NCI-H1436 (cell line): ENCODE data around the gene PLD1.
A peak's percentile ranks its signal among the peaks of the same experiment; 100 is the strongest.
"Not testable (repeated sequence)": the region's sequence is repeated elsewhere in the genome, so short reads cannot be mapped to it uniquely, and the experiment has no call there.

ENCODE experiments used
- DNase-seq: peaks from one replicate; lab custom pipeline; 2025; lab: John Stamatoyannopoulos, UW

Gene PLD1

DNA sequence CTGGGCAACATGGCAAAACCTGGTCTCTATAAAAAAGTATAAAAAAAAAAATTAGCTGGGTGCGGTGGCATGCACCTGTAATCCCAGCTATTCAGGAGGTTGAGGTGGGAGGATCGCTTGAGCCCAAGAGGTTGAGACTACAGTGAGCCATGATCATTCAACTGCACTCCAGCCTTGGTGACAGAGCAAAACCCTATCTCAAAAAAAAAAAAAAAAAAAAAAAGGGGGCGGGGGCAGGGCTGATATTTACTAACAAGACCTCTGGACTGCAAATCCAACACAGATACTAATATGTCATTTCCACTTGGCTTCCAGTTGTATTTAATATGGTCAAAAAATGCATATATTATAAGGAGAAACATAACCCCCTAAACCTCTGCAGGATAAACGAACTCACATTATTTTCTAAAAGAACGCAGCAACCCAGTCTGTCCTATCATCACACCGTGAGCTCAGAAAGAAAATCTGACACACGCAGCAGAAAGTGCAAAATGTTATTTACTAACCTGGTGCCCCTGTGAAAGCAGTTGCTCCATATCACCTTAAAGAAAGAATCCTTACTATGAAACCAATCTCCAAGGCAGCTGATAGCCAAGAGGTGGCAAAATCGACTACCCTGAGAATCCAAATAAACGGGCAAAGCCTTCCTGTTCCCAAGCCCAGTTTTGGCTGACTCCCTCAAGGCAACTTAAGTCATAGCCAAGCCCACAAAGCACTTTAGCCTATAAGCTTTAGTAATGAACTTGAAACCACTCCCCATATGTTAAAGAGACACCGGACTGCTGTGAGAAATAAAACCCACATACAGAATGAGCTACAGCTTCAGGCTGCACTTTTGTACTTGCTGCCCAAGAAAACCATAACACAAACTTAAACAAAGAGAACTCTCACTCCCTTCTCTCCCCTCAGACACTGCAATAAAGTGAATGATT lies 39.3 kb downstream of the PLD1 start:
- DNase-seq, result peak; percentile 53

- DNase-seq, result no peak
Observed at GRCh38 chr3:171769461-171769860, 40.8 kb downstream of the PLD1 start.

- no peak for DNase-seq
Observed at GRCh38 chr3:171768986-171769385, 41.3 kb downstream of the PLD1 start.

DNA sequence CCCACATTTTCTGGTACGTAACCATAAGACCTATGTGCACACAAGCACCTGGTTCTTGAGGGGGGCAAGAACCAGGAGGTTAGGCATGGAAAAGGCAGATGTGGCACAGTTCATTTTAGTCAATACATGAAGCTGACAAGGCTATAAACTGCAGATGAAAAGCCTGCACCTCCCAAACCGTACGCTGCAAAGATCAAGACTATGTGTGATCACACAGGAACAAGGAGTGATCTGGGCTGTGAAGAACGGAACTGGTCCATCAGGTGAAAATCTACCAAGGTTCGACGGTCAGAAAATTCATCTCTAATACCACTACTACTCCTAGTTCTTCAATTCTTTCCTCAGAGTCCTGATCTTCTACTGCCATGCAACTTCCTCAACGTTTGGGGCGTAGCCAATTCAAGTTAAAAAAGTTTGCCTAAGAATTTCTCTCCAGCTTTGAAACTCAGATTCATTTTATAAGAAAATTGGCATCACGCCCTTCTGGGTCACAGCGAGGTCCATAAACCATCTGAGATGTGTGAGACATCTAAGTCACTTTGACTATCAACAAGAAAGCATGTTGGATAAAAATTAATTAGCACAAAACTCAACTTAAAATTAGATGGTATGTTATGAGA lies 41.9 kb downstream of the PLD1 start:
- DNase-seq, result no peak

DNA sequence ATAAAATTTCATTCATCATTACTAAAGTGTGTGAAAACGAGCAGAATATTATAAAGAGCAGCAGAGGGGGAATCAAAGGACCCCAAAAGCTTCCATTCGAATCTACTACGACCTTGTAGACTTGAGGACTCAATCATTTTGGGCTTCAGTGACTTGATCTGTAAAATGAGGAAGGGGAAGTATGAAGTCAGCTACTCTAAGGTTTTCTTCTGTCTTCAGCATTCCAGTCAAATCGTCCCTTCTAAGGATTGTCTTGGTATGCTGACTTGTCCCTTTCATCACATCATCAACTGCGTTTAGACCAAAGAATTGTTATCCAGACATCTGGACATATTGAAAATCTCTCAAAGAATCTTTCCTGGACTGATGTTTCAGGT lies 44.8 kb downstream of the PLD1 start:
- no peak for DNase-seq

- no peak for DNase-seq
Observed at GRCh38 chr3:171763392-171763791, 46.9 kb downstream of the PLD1 start.

- DNase-seq, result no peak
Observed at GRCh38 chr3:171760477-171760876, 49.8 kb downstream of the PLD1 start.

DNA sequence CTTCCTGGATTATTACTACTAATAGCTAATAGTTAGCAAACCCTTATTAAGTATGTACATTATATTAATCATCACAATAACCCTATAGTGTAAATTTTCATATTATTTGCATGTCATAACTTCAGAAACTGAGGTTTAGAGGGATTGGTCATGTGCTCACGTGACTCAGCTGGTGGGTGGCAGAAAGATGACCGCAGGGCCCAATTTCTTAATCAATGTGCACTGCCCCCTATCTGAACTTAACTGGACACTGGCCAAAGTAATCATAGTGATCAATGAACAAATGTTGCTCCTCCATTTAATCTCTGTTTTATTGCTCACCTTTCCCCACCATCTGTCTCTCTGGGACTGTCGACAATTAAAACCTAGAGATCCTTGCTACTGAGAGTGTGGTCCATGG lies 52.2 kb downstream of the PLD1 start:
- DNase-seq, result no peak

GRCh38 chr3:171757361-171758034 lies 52.8 kb downstream of the PLD1 start:
- DNase-seq, result no peak

DNA sequence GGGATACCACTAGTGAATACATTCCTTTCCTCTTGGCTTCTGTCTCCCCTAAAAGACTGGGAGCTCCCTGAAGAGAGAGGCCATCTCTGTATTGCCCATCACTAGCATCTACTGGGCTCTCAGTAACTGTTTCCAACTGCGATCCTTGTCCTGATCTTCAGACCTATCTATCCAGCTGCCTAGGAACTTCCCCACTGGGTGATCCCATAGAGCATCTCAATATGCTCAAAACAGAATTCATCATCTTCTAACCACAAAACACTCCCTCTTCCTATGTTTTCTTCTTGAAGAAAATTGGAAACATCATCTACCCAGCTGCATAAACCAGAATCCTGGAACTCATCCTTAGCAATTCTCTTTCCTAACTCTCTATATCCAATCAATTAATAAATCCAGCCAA lies 54.6 kb downstream of the PLD1 start:
- DNase-seq, result no peak

GRCh38 chr3:171755015-171755589 lies 55.2 kb downstream of the PLD1 start:
- DNase-seq, result no peak

DNA sequence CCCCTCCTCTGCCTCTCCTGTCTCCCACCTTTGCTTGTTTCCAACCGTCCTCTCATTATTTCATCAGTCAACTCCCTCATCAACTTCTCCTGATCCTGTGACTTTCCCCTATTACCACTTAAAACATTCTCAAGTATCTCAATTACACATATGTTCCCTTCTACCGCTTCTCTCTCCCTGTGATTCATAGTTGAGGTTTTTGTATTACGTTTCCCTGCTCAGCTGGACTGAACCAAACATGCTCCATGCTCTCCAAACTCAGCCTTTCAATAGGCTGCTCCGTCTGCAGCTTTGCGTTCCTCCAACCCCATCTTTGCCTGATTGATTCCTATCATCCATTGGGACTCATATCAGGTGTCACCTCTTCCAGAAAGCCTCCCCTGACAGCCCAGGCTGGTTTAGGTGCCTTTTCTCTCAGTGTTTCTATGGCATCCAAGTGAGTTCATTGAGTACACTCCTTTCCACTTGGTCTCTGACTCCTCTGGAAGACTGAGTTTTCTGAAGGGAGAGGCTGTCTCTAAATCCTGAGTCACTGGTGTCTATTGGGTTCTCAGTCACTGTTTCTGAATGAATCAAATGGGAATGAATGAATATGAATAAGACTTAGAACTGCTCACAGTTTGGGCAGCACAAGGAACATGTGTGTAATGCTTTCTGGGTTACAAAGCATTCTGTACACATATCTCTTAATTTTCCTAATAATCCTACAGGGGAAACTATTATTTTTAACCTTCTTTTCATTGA lies 56.4 kb downstream of the PLD1 start:
- no peak for DNase-seq

- DNase-seq, result no peak
Observed at GRCh38 chr3:171753025-171753472, 57.2 kb downstream of the PLD1 start.

DNA sequence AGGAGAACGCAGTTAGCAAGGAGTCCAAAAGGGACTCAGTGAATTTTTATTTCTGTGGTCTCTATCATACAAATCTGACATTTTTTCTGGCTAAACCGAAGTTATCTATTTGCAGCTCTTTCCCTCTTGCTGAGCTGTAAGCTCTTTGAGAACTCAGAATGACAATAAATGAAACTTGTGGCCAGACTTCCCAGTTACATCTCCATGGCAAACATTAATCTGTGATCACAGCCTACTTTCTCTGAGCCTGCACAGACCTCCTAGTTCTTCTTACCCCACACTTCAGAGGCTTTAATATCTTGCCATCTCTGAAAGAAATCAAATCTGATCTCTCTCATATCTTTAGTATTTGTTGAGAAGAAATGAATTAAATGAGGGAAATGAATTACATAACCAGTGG lies 58.0 kb downstream of the PLD1 start:
- DNase-seq, result no peak

DNA sequence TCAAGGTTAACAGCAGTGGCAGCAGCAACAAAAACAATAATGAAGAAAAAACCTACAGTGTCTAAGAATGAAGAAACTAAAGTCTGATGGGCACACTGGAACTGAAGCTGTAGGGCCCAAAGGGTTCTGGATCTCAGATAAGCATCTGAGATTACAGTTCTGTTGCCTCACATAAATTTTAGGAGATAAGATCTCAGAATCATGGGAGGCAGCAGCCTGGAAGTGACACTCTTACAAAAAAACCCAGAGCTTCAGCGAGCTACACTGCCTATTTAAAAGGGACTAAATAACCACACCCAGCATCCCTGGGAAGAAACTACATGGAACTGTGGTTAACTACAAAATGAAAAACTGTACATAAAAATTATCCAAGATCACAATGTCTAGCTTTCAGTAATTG lies 61.2 kb downstream of the PLD1 start:
- DNase-seq, result no peak

GRCh38 chr3:171748064-171748924 lies 62.0 kb downstream of the PLD1 start:
- no peak for DNase-seq

DNA sequence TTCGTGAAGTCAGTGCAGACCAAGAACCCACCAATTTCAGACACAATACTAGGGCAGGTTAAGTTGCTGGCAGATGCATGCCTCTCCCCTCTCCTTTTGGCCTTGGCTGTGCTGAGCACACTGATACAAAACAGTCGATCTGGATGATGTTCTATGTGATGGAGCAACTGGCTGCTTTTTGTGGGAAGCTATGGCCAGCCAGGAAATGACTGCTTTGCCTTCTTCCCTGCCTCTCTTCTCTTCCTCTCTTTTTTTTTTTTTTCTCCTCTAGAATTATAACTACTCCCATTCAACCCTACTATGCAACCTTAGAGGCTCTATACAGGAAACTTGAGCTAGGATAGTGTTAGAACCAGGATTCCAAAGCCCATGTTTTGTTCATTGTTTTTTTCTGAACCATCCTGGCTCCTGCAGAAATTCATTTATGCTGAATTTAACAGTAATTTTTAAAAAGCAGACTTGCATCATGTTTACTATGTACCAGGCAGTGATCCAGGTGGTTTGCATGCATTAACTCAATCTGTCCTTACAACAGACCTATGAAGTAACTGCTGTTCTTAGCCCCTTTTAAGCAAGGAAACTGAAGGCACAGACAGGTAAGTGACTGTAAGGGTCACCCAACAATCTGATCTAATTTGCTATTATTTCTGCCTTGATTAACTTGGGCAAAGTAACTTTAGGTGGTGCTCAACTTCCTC lies 62.9 kb downstream of the PLD1 start:
- no peak for DNase-seq

DNA sequence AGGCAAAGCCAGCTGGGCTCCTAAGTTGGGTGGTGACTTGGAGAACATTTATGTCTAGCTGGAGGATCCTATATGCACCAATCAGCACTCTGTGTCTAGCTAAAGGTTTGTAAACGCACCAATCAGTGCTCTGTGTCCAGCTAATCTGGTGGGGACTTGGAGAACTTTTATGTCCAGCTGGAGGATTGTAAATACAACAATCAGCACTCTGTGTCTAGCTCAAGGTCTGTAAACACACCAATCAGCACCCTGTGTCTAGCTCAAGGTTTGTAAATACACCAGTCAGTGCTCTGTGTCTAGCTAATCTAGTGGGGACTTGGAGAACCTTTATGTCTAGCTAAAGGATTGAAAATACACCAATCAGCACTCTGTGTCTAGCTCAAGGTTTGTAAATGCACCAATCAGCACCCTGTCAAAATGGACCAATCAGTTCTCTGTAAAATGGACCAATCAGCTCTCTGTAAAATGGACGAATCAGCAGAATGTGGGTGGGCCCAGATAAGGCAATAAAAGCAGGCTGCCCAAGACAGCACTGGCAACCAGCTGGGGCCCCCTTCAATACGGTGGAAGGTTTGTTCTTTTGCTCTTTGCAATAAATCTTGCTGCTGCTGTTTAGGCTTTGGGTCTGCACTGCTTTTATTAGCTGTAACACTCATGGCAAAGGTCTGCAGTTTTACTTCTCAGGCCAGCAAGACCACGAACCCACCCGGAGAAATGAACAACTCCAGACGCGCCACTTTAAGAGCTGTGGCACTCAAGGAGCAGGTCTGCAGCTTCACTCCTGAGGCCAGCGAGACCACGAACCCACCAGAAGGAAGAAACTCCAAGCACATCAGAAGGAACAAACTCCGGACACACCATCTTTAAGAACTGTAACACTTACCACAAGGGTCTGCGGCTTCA lies 63.7 kb downstream of the PLD1 start:
- DNase-seq, result not testable (repeated sequence)
